Fibroblast of lung (primary cell): ENCODE results near the gene CCDC69. TPM values are rescaled to one million over a fixed set of nuclear protein-coding genes. Genes with fewer than 3 reads are reported as not detected.
A peak's percentile ranks its signal among the peaks of the same experiment; 100 is the strongest.

Experiments used
- DNase-seq, 2 donors: peaks; one replicate each; pipeline versions ENCODE4 v3.0.0 to v3.0.0-alpha.2; 2010; ENCODE audit warnings: low read depth in 2 of 2
- H2AFZ ChIP-seq: 2 replicates; pipeline ENCODE4 v1.5.1; 2012; ENCODE audit warnings: low read length, control low read depth, inconsistent platforms
- H3K27ac ChIP-seq: 2 replicates; pipeline ENCODE4 v1.5.1; 2011; ENCODE audit warnings: low read length, control low read depth; ENCODE audit not compliant: insufficient read depth
- H3K27me3 ChIP-seq: 2 replicates; pipeline ENCODE4 v1.5.1; 2011; ENCODE audit warnings: mild to moderate bottlenecking, low read length; ENCODE audit not compliant: control insufficient read depth, insufficient read depth
- H3K36me3 ChIP-seq: 2 replicates; pipeline ENCODE4 v1.5.1; 2011; ENCODE audit warnings: low read length; ENCODE audit not compliant: control insufficient read depth, insufficient read depth
- H3K4me1 ChIP-seq: 2 replicates; pipeline ENCODE4 v1.5.1; 2011; ENCODE audit warnings: low read length; ENCODE audit not compliant: control insufficient read depth, insufficient read depth; ENCODE audit errors: extremely low read depth
- H3K4me2 ChIP-seq: 2 replicates; pipeline ENCODE4 v1.5.1; 2011; ENCODE audit warnings: low read length, control low read depth; ENCODE audit not compliant: insufficient read depth; ENCODE audit errors: extremely low read depth
- H3K4me3 ChIP-seq, 4 experiments: fragments of 200-600 bp in 1 of 4; sonication (generic) in 1 of 4; replicated peaks in 1 of 4; 2 replicates each; pipeline ENCODE4 v1.5.1; 2011 to 2016; ENCODE audit warnings: low read length in 4 of 4, low read depth in 3 of 4, mild to moderate bottlenecking in 3 of 4, control low read depth in 2 of 4, inconsistent platforms in 1 of 4, mixed read lengths in 1 of 4; ENCODE audit not compliant: insufficient read depth in 1 of 4; ENCODE audit errors: control extremely low read depth in 1 of 4
- H3K79me2 ChIP-seq: 2 replicates; pipeline ENCODE4 v1.5.1; 2012; ENCODE audit warnings: mild to moderate bottlenecking, low read length, inconsistent platforms; ENCODE audit not compliant: control insufficient read depth, insufficient read depth
- H3K9ac ChIP-seq: 2 replicates; pipeline ENCODE4 v1.5.1; 2011; ENCODE audit warnings: mild to moderate bottlenecking, low read length, control low read depth; ENCODE audit not compliant: insufficient read depth
- H3K9me3 ChIP-seq: 2 replicates; pipeline ENCODE4 v1.5.1; 2012; ENCODE audit warnings: low read depth, low read length; ENCODE audit not compliant: control insufficient read depth, insufficient read depth
- H4K20me1 ChIP-seq: 2 replicates; pipeline ENCODE4 v1.5.1; 2011; ENCODE audit warnings: low read length; ENCODE audit not compliant: control insufficient read depth, insufficient read depth; ENCODE audit errors: extremely low read depth
- EZH2 ChIP-seq: IDR thresholded peaks from 2 replicates; pipeline ENCODE4 v1.5.1; 2012; ENCODE audit warnings: low read length, control low read depth, mild to moderate bottlenecking; ENCODE audit errors: missing control alignments
- polyA plus RNA-seq, 2 donors: library from polyadenylated mRNA; depleted of rRNA in 1 of 2; stranded (reverse) in 1 of 2; unstranded in 1 of 2; fragments of >200 nt; gene quantifications; 2 replicates each; pipeline ENCODE4 v1.2.1, GENCODE V29; 2011 to 2012; ENCODE audit warnings: missing spikeins in 1 of 2
- total RNA-seq: library from RNA; depleted of rRNA; stranded (reverse); fragments of >200 nt; gene quantifications from 2 replicates; pipeline ENCODE4 v1.2.1, GENCODE V29; 2014
- TF ChIP-seq, protein P1 (sequence below), 2 donors: IDR thresholded peaks in 1 of 2; conservative IDR thresholded peaks in 1 of 2; 1 replicate in 1 of 2; 2 replicates in 1 of 2; pipeline ENCODE4 v1.5.1; 2011 to 2012; ENCODE audit warnings: low read length in 2 of 2, control low read depth in 1 of 2, inconsistent platforms in 1 of 2, low read depth in 1 of 2, mild to moderate bottlenecking in 1 of 2

The CCDC69 gene
- total and polyA plus RNA-seq, 2 donors (not counting 1 experiment from before 2014, with no cell fraction given): 1.5 to 4.0 TPM

DNA sequence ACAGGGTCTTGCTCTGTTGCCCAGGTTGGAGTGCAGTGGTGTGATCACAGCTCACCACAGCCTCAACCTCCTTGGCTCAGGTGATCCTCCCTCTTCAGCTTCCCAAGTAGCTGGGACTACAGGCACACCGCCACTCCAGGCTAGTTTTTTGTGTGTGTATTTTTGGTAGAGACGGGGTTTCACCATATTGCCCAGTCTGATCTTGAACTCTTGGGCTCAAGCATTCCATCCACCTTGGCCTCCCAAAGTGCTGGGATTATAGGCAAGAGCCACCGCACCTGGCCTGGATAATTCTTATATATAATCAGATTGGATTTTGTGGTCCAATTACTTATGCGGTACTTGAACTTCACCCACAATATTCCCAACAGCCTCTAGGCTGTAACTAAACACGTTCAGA lies 19.8 kb downstream of the CCDC69 start:
- no peak overlapping the region for H3K27ac ChIP-seq
- no peaks in the 10 kb centered on the region for H3K36me3 ChIP-seq
- no peaks in the 10 kb centered on the region for H3K9me3 ChIP-seq
- H3K9ac ChIP-seq: no peak overlapping the region
- no peak overlapping the region for H3K4me2 ChIP-seq
- no peaks in the 10 kb centered on the region for H3K27me3 ChIP-seq
- H2AFZ ChIP-seq: no peak overlapping the region
- H3K79me2 ChIP-seq: no peaks in the 10 kb centered on the region
- H3K4me1 ChIP-seq: no peaks in the 10 kb centered on the region
- no peak for TF ChIP-seq EZH2
- TF ChIP-seq, protein P1, sequence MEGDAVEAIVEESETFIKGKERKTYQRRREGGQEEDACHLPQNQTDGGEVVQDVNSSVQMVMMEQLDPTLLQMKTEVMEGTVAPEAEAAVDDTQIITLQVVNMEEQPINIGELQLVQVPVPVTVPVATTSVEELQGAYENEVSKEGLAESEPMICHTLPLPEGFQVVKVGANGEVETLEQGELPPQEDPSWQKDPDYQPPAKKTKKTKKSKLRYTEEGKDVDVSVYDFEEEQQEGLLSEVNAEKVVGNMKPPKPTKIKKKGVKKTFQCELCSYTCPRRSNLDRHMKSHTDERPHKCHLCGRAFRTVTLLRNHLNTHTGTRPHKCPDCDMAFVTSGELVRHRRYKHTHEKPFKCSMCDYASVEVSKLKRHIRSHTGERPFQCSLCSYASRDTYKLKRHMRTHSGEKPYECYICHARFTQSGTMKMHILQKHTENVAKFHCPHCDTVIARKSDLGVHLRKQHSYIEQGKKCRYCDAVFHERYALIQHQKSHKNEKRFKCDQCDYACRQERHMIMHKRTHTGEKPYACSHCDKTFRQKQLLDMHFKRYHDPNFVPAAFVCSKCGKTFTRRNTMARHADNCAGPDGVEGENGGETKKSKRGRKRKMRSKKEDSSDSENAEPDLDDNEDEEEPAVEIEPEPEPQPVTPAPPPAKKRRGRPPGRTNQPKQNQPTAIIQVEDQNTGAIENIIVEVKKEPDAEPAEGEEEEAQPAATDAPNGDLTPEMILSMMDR (conservative IDR thresholded peaks at IDR 0.05 in 1 of 2, IDR thresholded peaks at IDR 0.05 in 1 of 2; ENCODE audit: low read depth in 1 of 2, low read length in 2 of 2): no peak
- H3K4me3 ChIP-seq: no peak overlapping the region
- DNase-seq: no peak
- H4K20me1 ChIP-seq: no peaks in the 10 kb centered on the region

DNA sequence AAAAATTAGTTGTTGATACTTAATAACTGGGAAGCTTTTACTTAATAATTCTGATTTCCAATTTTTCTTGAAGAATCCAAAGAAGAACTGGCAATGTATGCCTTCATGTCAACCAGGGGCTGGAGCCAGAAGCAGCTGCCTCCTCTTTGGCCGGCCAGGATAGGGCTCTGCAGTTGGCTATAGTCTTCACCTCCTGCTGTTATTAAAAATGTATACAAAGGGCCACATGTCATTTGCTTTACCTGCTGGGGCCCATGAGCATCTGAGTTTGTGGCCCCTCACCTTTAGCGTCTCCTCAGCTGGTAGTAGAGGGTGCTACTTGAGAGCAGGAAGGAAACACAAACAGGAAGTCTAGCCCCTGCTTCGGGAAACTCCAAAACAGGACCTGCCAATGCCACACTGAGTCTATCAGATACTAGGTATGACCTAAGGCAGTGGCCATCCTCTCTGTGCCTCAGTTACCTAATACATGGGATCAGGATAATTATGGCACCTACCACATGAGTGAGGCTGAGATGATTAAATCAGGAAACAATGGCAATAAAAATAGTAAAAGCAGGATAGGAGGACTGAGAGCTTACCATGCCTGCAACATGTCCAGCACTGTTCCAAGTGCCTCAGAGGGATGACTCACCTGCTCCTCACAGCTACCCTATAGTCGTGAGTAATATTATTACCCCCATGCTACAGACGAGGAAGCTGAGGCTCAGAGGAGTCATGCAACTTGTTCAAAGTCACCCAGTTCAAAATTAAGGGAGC lies 21.3 kb downstream of the CCDC69 start:
- Histone ChIP-seq H3K4me3 (no peak overlapping the region), H3K9me3 (no peaks in the 10 kb centered on the region), H3K27me3 (no peaks in the 10 kb centered on the region), H3K79me2 (no peaks in the 10 kb centered on the region), H3K27ac (no peak overlapping the region), H3K9ac (no peak overlapping the region), H4K20me1 (no peaks in the 10 kb centered on the region), H3K4me1 (no peaks in the 10 kb centered on the region), H2AFZ (no peak overlapping the region), H3K36me3 (no peaks in the 10 kb centered on the region), H3K4me2 (no peak overlapping the region)
- TF ChIP-seq EZH2: no peak
- TF ChIP-seq, protein P1 (conservative IDR thresholded peaks at IDR 0.05 in 1 of 2, IDR thresholded peaks at IDR 0.05 in 1 of 2; ENCODE audit: low read depth in 1 of 2, low read length in 2 of 2): no peak
- DNase-seq: peak; percentile 54 to 73

DNA sequence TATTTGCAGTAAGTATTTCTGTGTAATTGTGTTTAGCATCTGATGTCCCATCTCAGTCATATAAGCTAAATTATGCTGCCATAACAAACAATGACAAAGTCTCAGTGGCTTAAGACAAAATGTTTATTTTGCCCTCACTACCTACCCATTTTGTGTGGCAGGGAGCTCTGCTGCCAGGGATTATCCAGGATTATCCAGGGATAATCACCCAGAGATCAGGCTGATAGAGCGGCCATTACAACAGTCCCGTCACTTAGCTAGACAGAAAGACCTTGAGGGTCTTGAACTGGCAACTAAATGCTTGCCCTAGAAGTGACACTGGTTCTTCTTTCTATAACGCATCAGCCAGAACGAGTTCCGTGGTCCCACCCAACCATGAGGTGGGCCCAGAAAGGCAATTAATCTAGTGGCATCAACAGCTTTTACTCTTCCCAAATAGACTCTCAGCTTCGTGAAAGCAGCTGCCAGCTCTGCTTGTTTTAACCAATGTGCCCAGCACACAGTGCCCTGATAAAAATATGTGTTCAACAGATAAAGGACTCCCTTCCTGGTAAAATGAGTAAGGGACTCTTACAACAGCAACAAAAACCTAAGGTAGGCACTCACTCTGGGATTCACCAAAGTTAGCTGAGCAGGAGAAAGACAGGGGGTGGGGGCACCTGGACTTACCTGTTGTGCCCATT lies 22.8 kb downstream of the CCDC69 start:
- TF ChIP-seq, protein P1 (conservative IDR thresholded peaks at IDR 0.05 in 1 of 2, IDR thresholded peaks at IDR 0.05 in 1 of 2; ENCODE audit: low read depth in 1 of 2, low read length in 2 of 2): no peak
- no peak for TF ChIP-seq EZH2

More for the DNA sequence above, 22.8 kb downstream of the CCDC69 start:
- no peak overlapping the region for H3K4me3 ChIP-seq
- H3K9ac ChIP-seq: no peak overlapping the region
- DNase-seq: no peak
- no peaks in the 10 kb centered on the region for H3K79me2 ChIP-seq
- H3K27me3 ChIP-seq: no peaks in the 10 kb centered on the region
- no peaks in the 10 kb centered on the region for H3K36me3 ChIP-seq
- no peak overlapping the region for H2AFZ ChIP-seq
- H3K4me1 ChIP-seq: no peaks in the 10 kb centered on the region
- no peaks in the 10 kb centered on the region for H3K9me3 ChIP-seq
- H3K4me2 ChIP-seq: no peak overlapping the region
- H3K27ac ChIP-seq: no peak overlapping the region
- H4K20me1 ChIP-seq: no peaks in the 10 kb centered on the region
